ENCODE data around the gene GTF2H1.

- TF ChIP-seq ZNF274 (IDR thresholded peaks at IDR 0.05; ENCODE audit: low read depth, low read length) (no peak), YY1 (IDR thresholded peaks at IDR 0.05; ENCODE audit: insufficient read depth, insufficient read length) (no peak), SUZ12 (IDR thresholded peaks at IDR 0.05; ENCODE audit: extremely low read depth, insufficient read depth, insufficient read length) (no peak)
These were observed 9.5 kb upstream of the GTF2H1 start for GRCh38 chr11:18312663-18313420.

All from NT2/D1 (cell line).